ENCODE measurements around the gene MARK1. TPM values are rescaled to one million over a fixed set of nuclear protein-coding genes. Genes with fewer than 3 reads are reported as not detected.

The MARK1 gene
- polyA plus RNA-seq, 1 of the 3 experiments (the other 2 are of a cell fraction) = 3.1 TPM

DNA sequence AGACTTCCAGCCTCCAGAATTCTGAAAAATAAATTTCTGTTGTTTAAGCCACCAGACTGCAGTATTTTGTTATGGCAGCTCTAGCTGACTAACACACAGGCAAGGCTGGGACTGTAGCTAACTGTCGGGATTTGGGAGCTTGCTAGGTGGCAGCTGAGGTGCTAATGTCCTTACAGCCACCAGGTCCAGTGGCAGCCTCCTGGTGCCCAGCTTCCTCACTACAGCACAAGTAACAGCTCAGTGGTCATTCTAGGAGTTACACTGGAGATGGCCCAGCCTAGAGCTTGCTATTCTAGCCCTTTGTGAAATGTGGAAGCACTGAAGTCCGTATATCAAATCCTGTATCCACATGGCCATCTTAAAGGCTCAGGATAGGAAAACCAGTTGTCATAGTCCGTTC is 157.9 kb downstream of the MARK1 start:
- H3K36me3 ChIP-seq (replicated peaks in 1 of 2; ENCODE audit: control insufficient read depth in 1 of 2, insufficient read depth in 2 of 2, low read length in 1 of 2) = no peaks in the 10 kb centered on the region
- ChIA-PET CTCF (interaction anchor here (2.9 to 3.2 kb wide), 2 partner anchors 47 to 90 kb away, joined by 7 to 22 read pairs; no protein-coding TSS in a partner anchor), POLR2A (no interaction called here)
- H3K9ac ChIP-seq = no peak overlapping the region
- H2AFZ ChIP-seq (ENCODE audit: low read depth) = no peak overlapping the region
- peaks cover 0 to 8% of the 10 kb centered on the region in 2 experiments; a peak in 1 of 4 replicates for H3K4me1 ChIP-seq (ENCODE audit: control insufficient read depth in 1 of 2, insufficient read depth in 2 of 2, low read depth in 1 of 2, low read length in 1 of 2)
- no peaks in the 10 kb centered on the region for H3K27me3 ChIP-seq (ENCODE audit: insufficient read depth)
- H3K27ac ChIP-seq (ENCODE audit: low read depth in 2 of 2, low read length in 1 of 2) = no peak overlapping the region
- H3F3A ChIP-seq (replicated peaks; ENCODE audit: insufficient read depth) = no peaks in the 10 kb centered on the region
- H3K9me2 ChIP-seq = no peaks in the 10 kb centered on the region
- H4K20me1 ChIP-seq (ENCODE audit: insufficient read depth) = no peaks in the 10 kb centered on the region
- no peak overlapping the region for H3K4me3 ChIP-seq (ENCODE audit: low read depth in 2 of 2, low read length in 1 of 2)
- DNase-seq = no peak
- TF ChIP-seq, protein P1, sequence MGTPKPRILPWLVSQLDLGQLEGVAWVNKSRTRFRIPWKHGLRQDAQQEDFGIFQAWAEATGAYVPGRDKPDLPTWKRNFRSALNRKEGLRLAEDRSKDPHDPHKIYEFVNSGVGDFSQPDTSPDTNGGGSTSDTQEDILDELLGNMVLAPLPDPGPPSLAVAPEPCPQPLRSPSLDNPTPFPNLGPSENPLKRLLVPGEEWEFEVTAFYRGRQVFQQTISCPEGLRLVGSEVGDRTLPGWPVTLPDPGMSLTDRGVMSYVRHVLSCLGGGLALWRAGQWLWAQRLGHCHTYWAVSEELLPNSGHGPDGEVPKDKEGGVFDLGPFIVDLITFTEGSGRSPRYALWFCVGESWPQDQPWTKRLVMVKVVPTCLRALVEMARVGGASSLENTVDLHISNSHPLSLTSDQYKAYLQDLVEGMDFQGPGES (IDR thresholded peaks at IDR 0.05; ENCODE audit: low read depth, low read length) = no peak
- no peak for TF ChIP-seq CHD2 (IDR thresholded peaks at IDR 0.05; ENCODE audit: low read length, partially characterized antibody)
- TF ChIP-seq, protein P2, sequence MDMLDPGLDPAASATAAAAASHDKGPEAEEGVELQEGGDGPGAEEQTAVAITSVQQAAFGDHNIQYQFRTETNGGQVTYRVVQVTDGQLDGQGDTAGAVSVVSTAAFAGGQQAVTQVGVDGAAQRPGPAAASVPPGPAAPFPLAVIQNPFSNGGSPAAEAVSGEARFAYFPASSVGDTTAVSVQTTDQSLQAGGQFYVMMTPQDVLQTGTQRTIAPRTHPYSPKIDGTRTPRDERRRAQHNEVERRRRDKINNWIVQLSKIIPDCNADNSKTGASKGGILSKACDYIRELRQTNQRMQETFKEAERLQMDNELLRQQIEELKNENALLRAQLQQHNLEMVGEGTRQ (IDR thresholded peaks at IDR 0.05; ENCODE audit: borderline replicate concordance, low read depth, low read length) = no peak
- TF ChIP-seq, protein P3, sequence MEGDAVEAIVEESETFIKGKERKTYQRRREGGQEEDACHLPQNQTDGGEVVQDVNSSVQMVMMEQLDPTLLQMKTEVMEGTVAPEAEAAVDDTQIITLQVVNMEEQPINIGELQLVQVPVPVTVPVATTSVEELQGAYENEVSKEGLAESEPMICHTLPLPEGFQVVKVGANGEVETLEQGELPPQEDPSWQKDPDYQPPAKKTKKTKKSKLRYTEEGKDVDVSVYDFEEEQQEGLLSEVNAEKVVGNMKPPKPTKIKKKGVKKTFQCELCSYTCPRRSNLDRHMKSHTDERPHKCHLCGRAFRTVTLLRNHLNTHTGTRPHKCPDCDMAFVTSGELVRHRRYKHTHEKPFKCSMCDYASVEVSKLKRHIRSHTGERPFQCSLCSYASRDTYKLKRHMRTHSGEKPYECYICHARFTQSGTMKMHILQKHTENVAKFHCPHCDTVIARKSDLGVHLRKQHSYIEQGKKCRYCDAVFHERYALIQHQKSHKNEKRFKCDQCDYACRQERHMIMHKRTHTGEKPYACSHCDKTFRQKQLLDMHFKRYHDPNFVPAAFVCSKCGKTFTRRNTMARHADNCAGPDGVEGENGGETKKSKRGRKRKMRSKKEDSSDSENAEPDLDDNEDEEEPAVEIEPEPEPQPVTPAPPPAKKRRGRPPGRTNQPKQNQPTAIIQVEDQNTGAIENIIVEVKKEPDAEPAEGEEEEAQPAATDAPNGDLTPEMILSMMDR (IDR thresholded peaks at IDR 0.05) = peak; percentile 7; the same call in 1 of the 2 replicates
- H3K9me3 ChIP-seq = no peaks in the 10 kb centered on the region
- WGBS (ENCODE audit: low lambda C conversion rate) = 75% methylated on average over 3 of the region's 3 CpGs
- H3K4me2 ChIP-seq = no peak overlapping the region
- H3K79me2 ChIP-seq (ENCODE audit: insufficient read depth) = no peaks in the 10 kb centered on the region

DNA sequence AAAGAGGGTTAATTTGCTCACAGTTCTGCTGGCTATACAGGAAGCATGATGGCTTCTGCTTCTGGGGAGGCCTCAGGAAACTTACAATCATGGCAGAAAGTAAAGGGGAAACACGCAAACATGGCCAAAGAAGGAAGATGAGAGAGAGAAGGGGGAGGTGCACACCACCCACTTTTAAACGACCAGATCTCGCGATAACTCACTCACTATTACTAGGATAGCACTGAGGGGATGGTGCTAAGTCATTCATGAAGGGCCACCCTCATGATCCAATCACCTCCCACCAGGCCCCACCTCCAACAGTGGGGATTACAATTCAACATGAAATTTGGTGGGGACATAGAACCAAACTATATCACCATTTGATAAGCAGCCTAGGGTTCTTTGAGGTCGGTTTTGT is 159.9 kb downstream of the MARK1 start:
- Histone ChIP-seq H3K9me3 (no peaks in the 10 kb centered on the region), H3K9ac (no peak overlapping the region), H3F3A (replicated peaks; ENCODE audit: insufficient read depth) (no peaks in the 10 kb centered on the region), H3K4me1 (ENCODE audit: control insufficient read depth in 1 of 2, insufficient read depth in 2 of 2, low read depth in 1 of 2, low read length in 1 of 2) (peaks cover 0 to 8% of the 10 kb centered on the region in 2 experiments; a peak in 1 of 4 replicates), H3K79me2 (ENCODE audit: insufficient read depth) (no peaks in the 10 kb centered on the region), H3K9me2 (no peaks in the 10 kb centered on the region), H4K20me1 (ENCODE audit: insufficient read depth) (no peaks in the 10 kb centered on the region), H3K27ac (ENCODE audit: low read depth in 2 of 2, low read length in 1 of 2) (no peak overlapping the region), H3K36me3 (replicated peaks in 1 of 2; ENCODE audit: control insufficient read depth in 1 of 2, insufficient read depth in 2 of 2, low read length in 1 of 2) (no peaks in the 10 kb centered on the region), H3K4me2 (no peak overlapping the region), H2AFZ (ENCODE audit: low read depth) (0 out of 2 replicates have a peak overlapping the region, but pooled peaks have one; percentile 1), H3K27me3 (ENCODE audit: insufficient read depth) (no peaks in the 10 kb centered on the region), H3K4me3 (ENCODE audit: low read depth in 2 of 2, low read length in 1 of 2) (no peak overlapping the region)
- TF ChIP-seq, protein P4, sequence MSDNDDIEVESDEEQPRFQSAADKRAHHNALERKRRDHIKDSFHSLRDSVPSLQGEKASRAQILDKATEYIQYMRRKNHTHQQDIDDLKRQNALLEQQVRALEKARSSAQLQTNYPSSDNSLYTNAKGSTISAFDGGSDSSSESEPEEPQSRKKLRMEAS (IDR thresholded peaks at IDR 0.05; ENCODE audit: low read depth) = no peak
- no peak for TF ChIP-seq MEF2A (IDR thresholded peaks at IDR 0.05; ENCODE audit: borderline replicate concordance, low read depth)
- no peak for TF ChIP-seq TAF1 (IDR thresholded peaks at IDR 0.05; ENCODE audit: borderline replicate concordance, low read depth, low read length)
- TF ChIP-seq, protein P1 (IDR thresholded peaks at IDR 0.05; ENCODE audit: low read depth, low read length) = no peak
- TF ChIP-seq FOXJ3 (CRISPR knock-in tag; IDR thresholded peaks at IDR 0.05) = no peak
- no peak for TF ChIP-seq NRF1 (IDR thresholded peaks at IDR 0.05; ENCODE audit: low read depth, low read length)
- TF ChIP-seq POLR2AphosphoS5 (IDR thresholded peaks at IDR 0.05; ENCODE audit: low read depth, low read length) = no peak
- no peak for TF ChIP-seq RFX5 (IDR thresholded peaks at IDR 0.05; ENCODE audit: low read length)
- TF ChIP-seq GABPA (IDR thresholded peaks at IDR 0.05; ENCODE audit: low read depth) = no peak
- no peak for TF ChIP-seq CHD2 (IDR thresholded peaks at IDR 0.05; ENCODE audit: low read length, partially characterized antibody)
- no peak for DNase-seq
- ChIA-PET CTCF (interaction anchor here (3.2 kb wide), 1 partner anchor 88 kb away, joined by 22 read pairs; no protein-coding TSS in a partner anchor), POLR2A (no interaction called here)
- 83% methylated on average over 5 of the region's 5 CpGs for WGBS (ENCODE audit: low lambda C conversion rate)

Data from SK-N-SH (cell line).